ENCODE results near the gene CDH15.

DNA sequence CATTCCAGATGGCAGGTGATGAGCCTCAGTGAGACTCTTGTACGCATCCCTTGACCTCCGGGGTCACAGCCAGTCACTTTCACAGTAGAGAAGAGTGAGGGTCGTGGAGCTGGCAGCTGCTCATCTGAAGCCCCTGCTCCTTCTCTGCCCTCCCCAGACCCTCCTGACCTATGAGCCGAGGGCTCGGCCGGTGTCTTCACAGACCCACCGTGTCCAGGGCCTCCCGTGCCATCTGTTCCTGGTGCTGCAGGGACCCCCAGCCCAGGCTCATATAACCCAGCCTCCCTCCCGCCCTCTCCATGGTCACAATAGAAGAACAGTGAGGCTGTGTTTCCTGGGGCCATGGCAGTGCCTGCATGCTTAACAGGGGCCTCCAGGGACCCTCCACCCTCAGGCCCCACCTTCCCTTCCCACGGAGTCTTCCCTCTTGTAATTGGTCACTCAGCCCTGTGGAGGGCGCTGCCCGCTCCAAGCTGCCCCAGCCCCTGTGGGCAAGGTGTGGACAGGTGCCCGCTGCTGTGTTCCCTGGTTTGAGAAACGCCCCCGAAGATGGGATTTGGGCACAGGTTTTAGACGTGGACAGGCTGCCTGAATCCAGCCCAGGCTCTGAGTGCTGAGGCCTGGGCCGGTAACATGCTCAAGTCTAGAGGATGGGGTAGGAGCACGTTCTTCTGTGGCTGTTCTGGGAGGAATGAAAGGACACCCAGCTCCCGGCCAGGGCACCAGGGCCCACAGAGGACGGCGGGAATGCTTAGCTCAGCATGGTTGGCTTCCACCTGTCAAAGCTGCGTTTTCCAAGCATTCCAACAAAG is 39.1 kb upstream of the CDH15 start:
- TF ChIP-seq, protein P1, sequence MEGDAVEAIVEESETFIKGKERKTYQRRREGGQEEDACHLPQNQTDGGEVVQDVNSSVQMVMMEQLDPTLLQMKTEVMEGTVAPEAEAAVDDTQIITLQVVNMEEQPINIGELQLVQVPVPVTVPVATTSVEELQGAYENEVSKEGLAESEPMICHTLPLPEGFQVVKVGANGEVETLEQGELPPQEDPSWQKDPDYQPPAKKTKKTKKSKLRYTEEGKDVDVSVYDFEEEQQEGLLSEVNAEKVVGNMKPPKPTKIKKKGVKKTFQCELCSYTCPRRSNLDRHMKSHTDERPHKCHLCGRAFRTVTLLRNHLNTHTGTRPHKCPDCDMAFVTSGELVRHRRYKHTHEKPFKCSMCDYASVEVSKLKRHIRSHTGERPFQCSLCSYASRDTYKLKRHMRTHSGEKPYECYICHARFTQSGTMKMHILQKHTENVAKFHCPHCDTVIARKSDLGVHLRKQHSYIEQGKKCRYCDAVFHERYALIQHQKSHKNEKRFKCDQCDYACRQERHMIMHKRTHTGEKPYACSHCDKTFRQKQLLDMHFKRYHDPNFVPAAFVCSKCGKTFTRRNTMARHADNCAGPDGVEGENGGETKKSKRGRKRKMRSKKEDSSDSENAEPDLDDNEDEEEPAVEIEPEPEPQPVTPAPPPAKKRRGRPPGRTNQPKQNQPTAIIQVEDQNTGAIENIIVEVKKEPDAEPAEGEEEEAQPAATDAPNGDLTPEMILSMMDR (IDR thresholded peaks at IDR 0.05) = no peak
- no peak for TF ChIP-seq POLR2A (IDR thresholded peaks at IDR 0.05)

All from thyroid gland (tissue), 4 donors.